Esophagus squamous epithelium (tissue), 5 donors: ENCODE measurements around the gene UBE3C. TPM values are rescaled to one million over a fixed set of nuclear protein-coding genes. Genes with fewer than 3 reads are reported as not detected.
A peak's percentile ranks its signal among the peaks of the same experiment; 100 is the strongest.
"Not testable (repeated sequence)": the region's sequence is repeated elsewhere in the genome, so short reads cannot be mapped to it uniquely, and the experiment has no call there.

Experiments
- DNase-seq: peaks from one replicate; lab custom pipeline; 2025; lab: John Stamatoyannopoulos, UW
- H3K27ac ChIP-seq, 4 donors: fragments of 200-600 bp; sonication (generic); one replicate each; pipeline ENCODE4 v1.5.1; 2016 to 2019; ENCODE audit warnings: mild to moderate bottlenecking in 1 of 4
- H3K27me3 ChIP-seq, 4 donors: fragments of 200-600 bp; sonication (generic); 1 replicate in 3 of 4; 2 replicates in 1 of 4; pipeline versions ENCODE4 v1.5.1 to v1.6.0; 2017 to 2021; ENCODE audit warnings: antibody characterized with exemption in 1 of 4
- H3K36me3 ChIP-seq, 3 donors: fragments of 200-600 bp; sonication (generic); one replicate each; pipeline ENCODE4 v1.5.1; 2016 to 2019
- H3K4me1 ChIP-seq, 3 donors: fragments of 200-600 bp; sonication (generic); one replicate each; pipeline ENCODE4 v1.5.1; 2017 to 2019
- H3K4me3 ChIP-seq, 4 donors: fragments of 200-600 bp; sonication (generic); 1 replicate in 3 of 4; 2 replicates in 1 of 4; pipeline ENCODE4 v1.5.1; 2016 to 2019; ENCODE audit warnings: mild to moderate bottlenecking in 2 of 4, moderate library complexity in 1 of 4
- H3K9me3 ChIP-seq, 3 donors: fragments of 200-600 bp; sonication (generic); one replicate each; pipeline ENCODE4 v1.5.1; 2016 to 2019
- POLR2A ChIP-seq, 4 donors: fragments of 450-650 bp; IDR thresholded peaks; one replicate each; pipeline ENCODE4 v1.6.1; 2017; ENCODE audit warnings: antibody characterized with exemption in 4 of 4, mild to moderate bottlenecking in 4 of 4, moderate library complexity in 3 of 4
- WGBS, 2 donors: methylation state at CpG; one replicate each; pipeline ENCODE4 v1.1.5; 2018; 5-methylcytosine and 5-hydroxymethylcytosine counted together
- intact Hi-C: fragments of 100-400 bp; cut with DNase I; formaldehyde crosslinking; loops from one replicate; pipeline ENCODE4 v1.15.0; 2022
- total RNA-seq, 4 donors: library from RNA; depleted of rRNA; stranded (reverse); fragments of >200 nt; gene quantifications; one replicate each; pipeline ENCODE4 v1.1.0, GENCODE V29; 2016
- TF ChIP-seq, protein P1 (sequence below), 6 experiments: fragments of 450-650 bp in 4 of 6; fragments of 200-600 bp in 2 of 6; sonication (generic) in 2 of 6; IDR thresholded peaks; one replicate each; pipeline ENCODE4 v1.5.1; 2016 to 2019; ENCODE audit warnings: antibody characterized with exemption in 6 of 6, mild to moderate bottlenecking in 4 of 6, moderate library complexity in 4 of 6
- donor health status: DM: yes; HTN: yes; CAD: no.

The UBE3C gene
- total RNA-seq, 4 donors from 2014 or later: 52.2 to 101 (median 68.3) TPM

DNA sequence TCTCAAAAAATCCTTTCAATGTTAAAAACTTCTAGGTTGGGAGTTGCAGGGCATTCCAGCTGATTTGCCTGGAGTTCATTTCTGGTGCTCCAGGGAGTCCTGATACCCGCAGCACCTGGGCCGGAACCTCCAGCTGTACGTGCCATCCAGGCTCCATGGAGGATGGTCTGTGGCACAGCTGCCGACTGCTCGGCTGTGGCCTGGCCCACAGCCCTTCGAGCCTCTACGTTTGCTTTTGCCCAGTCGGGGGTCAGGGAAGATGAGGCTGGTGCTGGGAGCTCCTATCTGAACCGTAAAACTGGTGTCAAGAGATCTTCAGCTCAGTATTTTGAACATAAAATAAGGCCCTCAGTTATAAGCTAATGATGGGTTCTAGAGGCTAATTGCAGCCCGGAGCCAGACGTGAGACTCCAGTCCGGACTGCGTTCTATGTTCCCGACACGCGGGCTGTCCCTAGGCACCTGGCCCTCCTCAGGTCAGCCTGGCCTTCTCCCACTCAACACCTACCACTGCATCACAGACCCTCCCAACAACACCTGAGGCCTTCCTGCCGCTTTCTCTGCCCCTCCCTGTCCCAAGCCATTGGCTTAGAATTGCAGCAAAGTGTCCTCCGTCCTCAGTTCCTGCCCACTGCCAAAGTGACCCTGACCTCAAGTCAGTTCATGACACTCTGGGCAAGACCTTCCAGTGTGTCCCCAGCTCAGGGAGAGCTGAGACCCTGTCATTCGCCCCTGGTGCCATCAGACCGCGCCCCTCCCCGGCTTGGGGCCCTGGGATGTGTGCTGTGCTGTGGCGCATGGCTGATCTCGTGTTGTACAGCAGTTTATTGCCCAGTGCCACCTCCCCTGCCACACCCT is 133.9 kb downstream of the UBE3C start:
- Histone ChIP-seq H3K9me3 (no peaks in the 10 kb centered on the region), H3K36me3 (peaks cover 5 to 42% (median 10%) of the 10 kb centered on the region in 3 donors), H3K4me3 (no peak overlapping the region), H3K4me1 (peaks cover 15 to 48% (median 29%) of the 10 kb centered on the region in 3 donors), H3K27me3 (no peaks in the 10 kb centered on the region), H3K27ac (peak overlapping the region; percentile 15 to 81 (median 75))
- no peak for DNase-seq
- 75 to 78% methylated on average over 23 of the region's 24 CpGs for whole genome bisulfite sequencing, 2 donors
- intact Hi-C loops: loop anchor here (10.0 kb wide), 1 partner anchor 128 kb away; no protein-coding TSS in a partner anchor
- no peak for TF ChIP-seq POLR2A (IDR thresholded peaks at IDR 0.05)
- TF ChIP-seq, protein P1, sequence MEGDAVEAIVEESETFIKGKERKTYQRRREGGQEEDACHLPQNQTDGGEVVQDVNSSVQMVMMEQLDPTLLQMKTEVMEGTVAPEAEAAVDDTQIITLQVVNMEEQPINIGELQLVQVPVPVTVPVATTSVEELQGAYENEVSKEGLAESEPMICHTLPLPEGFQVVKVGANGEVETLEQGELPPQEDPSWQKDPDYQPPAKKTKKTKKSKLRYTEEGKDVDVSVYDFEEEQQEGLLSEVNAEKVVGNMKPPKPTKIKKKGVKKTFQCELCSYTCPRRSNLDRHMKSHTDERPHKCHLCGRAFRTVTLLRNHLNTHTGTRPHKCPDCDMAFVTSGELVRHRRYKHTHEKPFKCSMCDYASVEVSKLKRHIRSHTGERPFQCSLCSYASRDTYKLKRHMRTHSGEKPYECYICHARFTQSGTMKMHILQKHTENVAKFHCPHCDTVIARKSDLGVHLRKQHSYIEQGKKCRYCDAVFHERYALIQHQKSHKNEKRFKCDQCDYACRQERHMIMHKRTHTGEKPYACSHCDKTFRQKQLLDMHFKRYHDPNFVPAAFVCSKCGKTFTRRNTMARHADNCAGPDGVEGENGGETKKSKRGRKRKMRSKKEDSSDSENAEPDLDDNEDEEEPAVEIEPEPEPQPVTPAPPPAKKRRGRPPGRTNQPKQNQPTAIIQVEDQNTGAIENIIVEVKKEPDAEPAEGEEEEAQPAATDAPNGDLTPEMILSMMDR (IDR thresholded peaks at IDR 0.05): no peak

DNA sequence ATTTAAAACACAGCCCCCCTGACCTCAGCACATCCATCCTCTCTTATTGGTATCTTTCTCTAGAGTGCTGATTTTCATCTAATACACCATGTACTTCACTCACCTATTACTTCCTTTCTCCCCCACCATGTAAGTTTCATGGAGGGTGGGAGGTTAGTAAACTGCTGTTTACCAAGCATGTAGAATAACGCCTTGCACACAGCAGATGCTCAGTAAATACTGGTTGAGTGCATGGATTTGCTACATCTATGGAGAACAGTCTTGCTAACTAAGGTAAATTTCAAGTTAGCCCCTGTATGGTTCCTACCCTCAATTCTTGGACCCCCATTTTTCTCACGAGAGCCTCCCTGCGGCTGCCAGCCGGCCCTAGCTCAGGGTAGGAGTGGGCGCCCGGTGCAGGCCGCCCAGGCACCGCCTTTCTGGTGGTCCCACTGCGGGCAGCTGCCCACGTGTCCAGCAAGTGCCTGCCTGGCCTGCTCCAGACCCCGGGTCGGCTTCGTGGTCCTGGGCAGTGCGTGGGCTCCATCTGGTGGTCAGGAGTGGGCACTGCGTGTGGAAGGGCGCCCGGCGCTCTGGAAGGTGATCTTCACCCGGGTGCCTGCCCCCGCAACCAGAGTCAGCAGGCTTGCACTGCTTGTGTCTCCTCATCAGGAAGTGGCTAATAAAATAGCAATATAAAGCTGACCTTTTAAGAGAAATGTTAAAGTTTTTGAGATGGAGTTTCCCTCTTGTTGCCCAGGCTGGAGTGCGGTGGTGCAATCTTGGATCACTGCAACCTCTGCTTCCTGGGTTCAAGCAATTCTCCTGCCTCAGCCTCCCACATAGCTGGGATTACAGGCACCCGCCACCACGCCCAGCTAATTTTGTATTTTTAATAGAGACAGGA is 134.7 kb downstream of the UBE3C start:
- peak overlapping the region in 1 of 4 donors; percentile 28 for H3K4me3 ChIP-seq
- H3K4me1 ChIP-seq: peaks cover 15 to 54% (median 29%) of the 10 kb centered on the region in 3 donors
- DNase-seq: no peak
- 26 to 47% methylated on average over 11 to 13 of the region's 23 CpGs for whole genome bisulfite sequencing, 2 donors
- no peaks in the 10 kb centered on the region for H3K9me3 ChIP-seq
- H3K27me3 ChIP-seq: peaks cover 0 to 4% (median 0%) of the 10 kb centered on the region in 4 donors
- H3K36me3 ChIP-seq: peaks cover 0 to 33% (median under 1%) of the 10 kb centered on the region in 3 donors
- peak overlapping the region in 1 of 4 donors; percentile 72 for H3K27ac ChIP-seq
- no peak for TF ChIP-seq POLR2A (IDR thresholded peaks at IDR 0.05)
- TF ChIP-seq, protein P1 (IDR thresholded peaks at IDR 0.05): peak; percentile 91 to 95 (median 95)
- intact Hi-C loops: loop anchor here (10.0 kb wide), 1 partner anchor 129 kb away; no protein-coding TSS in a partner anchor

DNA sequence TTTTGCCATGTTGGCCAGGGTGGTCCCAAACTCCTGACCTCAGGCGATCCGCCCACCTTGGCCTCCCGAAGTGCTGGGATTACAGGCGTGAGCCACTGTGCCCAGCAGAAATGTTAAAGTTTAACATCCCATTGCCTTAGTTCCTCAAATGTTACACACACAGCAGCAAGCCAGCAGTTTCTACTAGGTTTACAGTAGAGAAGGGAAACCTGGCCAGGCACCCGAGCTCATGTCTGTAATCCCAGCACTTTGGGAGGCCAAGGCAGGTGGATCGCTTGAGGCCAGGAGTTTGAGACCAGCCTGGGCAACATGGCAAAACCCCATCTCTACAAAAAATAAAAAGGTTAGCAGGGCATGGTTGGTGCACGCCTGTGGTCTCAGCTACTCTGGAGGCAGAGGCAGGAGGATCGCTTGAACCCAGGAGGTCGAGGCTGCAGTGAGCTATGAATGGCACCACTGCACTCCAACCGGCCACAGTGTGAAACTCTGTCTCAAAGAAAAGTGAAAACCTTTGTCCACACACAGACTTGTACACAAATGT is 135.4 kb downstream of the UBE3C start:
- H3K36me3 ChIP-seq: peaks cover 0 to 26% (median 0%) of the 10 kb centered on the region in 3 donors
- 74 to 85% methylated on average over 9 of the region's 10 CpGs for WGBS, 2 donors
- H3K4me1 ChIP-seq: peaks cover 19 to 61% (median 35%) of the 10 kb centered on the region in 3 donors
- H3K4me3 ChIP-seq, H3K27ac ChIP-seq, DNase-seq, H3K9me3 ChIP-seq: not testable (repeated sequence)
- H3K27me3 ChIP-seq: peaks cover 0 to 11% (median 0%) of the 10 kb centered on the region in 4 donors
- intact Hi-C loops: loop anchor here (10.0 kb wide), 1 partner anchor 129 kb away; no protein-coding TSS in a partner anchor

DNA sequence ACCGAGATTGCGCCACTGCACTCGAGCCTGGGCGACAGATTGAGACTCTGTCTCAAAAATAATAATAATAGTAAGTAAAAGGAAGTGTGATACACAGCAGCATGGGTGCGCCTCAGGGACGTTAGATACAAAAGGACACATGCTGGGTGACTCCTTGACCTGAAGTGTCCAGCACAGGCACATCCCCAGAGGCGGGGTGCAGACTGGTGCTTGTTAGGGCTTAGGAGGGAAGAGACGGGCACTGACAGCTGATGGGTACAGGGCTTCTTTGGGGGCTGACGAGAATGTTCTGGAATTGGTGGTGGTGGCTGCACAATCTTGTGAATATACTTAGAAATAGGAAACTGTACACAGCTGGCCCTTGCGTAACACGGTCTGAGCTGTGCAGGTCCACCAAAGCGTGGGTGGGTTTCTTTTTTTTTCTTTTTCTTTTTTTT is 136.3 kb downstream of the UBE3C start:
- Histone ChIP-seq H3K4me3 (no peak overlapping the region), H3K27ac (no peak overlapping the region), H3K4me1 (peaks cover 27 to 69% (median 38%) of the 10 kb centered on the region in 3 donors), H3K36me3 (peaks cover 0 to 18% (median 0%) of the 10 kb centered on the region in 3 donors), H3K9me3 (no peaks in the 10 kb centered on the region), H3K27me3 (peaks cover 0 to 20% (median 0%) of the 10 kb centered on the region in 4 donors)
- 65 to 73% methylated on average over 12 of the region's 12 CpGs for WGBS, 2 donors
- intact Hi-C loops: loop anchor here (10.0 kb wide), 1 partner anchor 130 kb away; no protein-coding TSS in a partner anchor
- TF ChIP-seq POLR2A (IDR thresholded peaks at IDR 0.05): no peak
- TF ChIP-seq, protein P1 (IDR thresholded peaks at IDR 0.05): no peak
- no peak for DNase-seq

DNA sequence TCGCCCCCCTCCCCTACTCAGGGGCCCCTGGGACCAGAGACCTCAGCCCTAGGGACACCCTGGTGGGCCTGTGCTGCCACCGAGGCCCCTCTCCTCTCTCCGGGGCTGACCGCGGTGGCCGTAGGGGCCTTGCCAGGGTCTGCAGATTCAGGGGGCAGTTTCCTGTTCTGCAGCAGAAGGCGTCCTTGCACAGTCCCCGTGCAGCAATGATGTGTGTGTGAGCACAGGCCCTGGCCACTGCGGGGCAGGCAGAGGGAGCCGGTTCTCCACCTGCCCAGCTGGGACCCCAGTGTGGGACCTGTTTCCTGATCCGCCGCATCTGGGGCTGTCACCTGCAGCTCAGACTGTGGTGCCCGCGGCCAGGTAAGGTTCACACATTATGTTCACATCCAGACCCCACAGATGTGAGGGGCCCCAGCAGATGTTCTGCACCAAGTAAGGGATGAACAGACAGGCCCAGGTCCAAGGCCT is 137.4 kb downstream of the UBE3C start:
- Histone ChIP-seq H3K36me3 (peaks cover 0 to 6% (median 0%) of the 10 kb centered on the region in 3 donors), H3K27ac (no peak overlapping the region), H3K27me3 (peaks cover 0 to 29% (median 0%) of the 10 kb centered on the region in 4 donors), H3K4me3 (no peak overlapping the region), H3K4me1 (peaks cover 31 to 79% (median 38%) of the 10 kb centered on the region in 3 donors), H3K9me3 (no peaks in the 10 kb centered on the region)
- 60% methylated on average over 2 of the region's 14 CpGs; no CpG with 5 or more reads in 1 of the 2 donors for whole genome bisulfite sequencing, 2 donors
- no peak for DNase-seq
- intact Hi-C loops: loop anchor here (10.0 kb wide), 1 partner anchor 131 kb away; no protein-coding TSS in a partner anchor
- no peak for TF ChIP-seq POLR2A (IDR thresholded peaks at IDR 0.05)
- TF ChIP-seq, protein P1 (IDR thresholded peaks at IDR 0.05): no peak
